ENCODE measurements around the gene C14orf180.

GRCh38 chr14:104536942-104537612, 42.5 kb upstream of the C14orf180 start:
- no peak for TF ChIP-seq CTCF (IDR thresholded peaks at IDR 0.05; ENCODE audit: insufficient read depth, low read depth, low read length)
- no peak for TF ChIP-seq EZH2 (IDR thresholded peaks at IDR 0.05; ENCODE audit: insufficient read depth, low read length)

All from astrocyte (in vitro differentiated cells and primary cell).